Measurements from ENCODE around the gene EML4.

DNA sequence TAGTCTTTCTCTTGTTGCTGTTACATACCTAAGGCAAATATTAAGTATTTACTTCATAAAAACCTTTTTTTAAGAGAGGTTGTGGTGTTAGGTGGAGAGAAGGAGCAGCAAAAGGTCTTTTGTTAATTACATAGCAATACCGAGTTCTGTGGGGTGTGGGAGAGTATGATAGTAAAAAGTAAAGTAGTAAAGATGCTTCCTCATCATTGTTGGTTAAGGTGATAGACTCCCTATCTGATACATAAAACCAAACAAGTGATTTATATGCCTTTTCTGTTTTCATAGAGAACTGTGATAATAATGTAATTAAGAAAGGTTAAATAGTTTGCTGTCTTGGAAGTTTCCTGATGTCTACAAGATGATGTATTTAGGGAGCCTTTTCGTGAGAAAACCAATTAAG lies 75.4 kb downstream of the EML4 start:
- TF ChIP-seq GATA3 (IDR thresholded peaks at IDR 0.05; ENCODE audit: low read depth, low read length): no peak
- no peak for TF ChIP-seq GATA2 (IDR thresholded peaks at IDR 0.05; ENCODE audit: low read depth, low read length)

All from SH-SY5Y (cell line).